Tibial nerve (tissue), 4 donors: Measurements from ENCODE around the gene FIBCD1.

ENCODE experiments used
- CTCF ChIP-seq, 5 experiments: fragments of 200-600 bp in 3 of 5; fragments of 450-650 bp in 2 of 5; sonication (generic) in 3 of 5; IDR thresholded peaks; one replicate each; pipeline ENCODE4 v1.5.1; 2016 to 2019; ENCODE audit warnings: antibody characterized with exemption in 5 of 5, mild to moderate bottlenecking in 3 of 5, moderate library complexity in 2 of 5
- EP300 ChIP-seq, 2 donors: sonication (generic); formaldehyde crosslinking; IDR thresholded peaks; one replicate each; pipeline ENCODE4 v1.6.1; 2017; ENCODE audit warnings: antibody characterized with exemption in 2 of 2, mild to moderate bottlenecking in 1 of 2
- POLR2A ChIP-seq, 2 donors: fragments of 450-650 bp; IDR thresholded peaks; one replicate each; pipeline ENCODE4 v1.6.1; 2017; ENCODE audit warnings: antibody characterized with exemption in 2 of 2, mild to moderate bottlenecking in 2 of 2, moderate library complexity in 2 of 2

GRCh38 chr9:130936285-130937117 lies 2.5 kb downstream of the FIBCD1 start:
- no peak for TF ChIP-seq CTCF (IDR thresholded peaks at IDR 0.05)
- TF ChIP-seq EP300 (IDR thresholded peaks at IDR 0.05): no peak
- TF ChIP-seq POLR2A (IDR thresholded peaks at IDR 0.05): no peak
